ENCODE results near the gene ANKRD12. TPM values are rescaled to one million over a fixed set of nuclear protein-coding genes. Genes with fewer than 3 reads are reported as not detected.

The ANKRD12 gene
- total RNA-seq, 1 experiment from 2014 or later, result 30.7 TPM

DNA sequence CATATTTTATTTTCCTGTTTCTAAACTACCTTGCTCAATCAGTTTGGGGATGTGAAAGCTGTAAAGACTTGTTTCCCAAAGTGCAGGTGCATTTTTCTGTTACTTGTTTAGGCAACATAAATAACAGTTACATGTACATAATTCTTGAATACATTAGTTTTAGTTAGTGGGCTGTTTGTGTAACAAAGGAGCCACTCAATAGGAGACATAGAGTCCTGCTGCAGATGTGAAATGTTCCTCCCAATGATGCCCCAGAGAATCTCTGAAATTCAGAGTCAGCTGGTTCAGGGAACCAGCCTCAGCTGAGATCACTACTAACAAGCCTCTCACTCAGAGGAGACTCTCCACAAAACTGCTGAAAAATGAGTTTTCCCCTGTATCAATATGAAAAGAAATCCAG, 106.4 kb downstream of the ANKRD12 start:
- no peak overlapping the region for H3K4me3 ChIP-seq (ENCODE audit: low read depth in 2 of 2, low read length in 2 of 2)
- H3K4me1 ChIP-seq (ENCODE audit: control insufficient read depth, insufficient read depth, low read length), result no peaks in the 10 kb centered on the region
- no peaks in the 10 kb centered on the region for H3K9me3 ChIP-seq (ENCODE audit: control insufficient read depth, insufficient read depth, low read depth, low read length)
- H3K27me3 ChIP-seq (ENCODE audit: control insufficient read depth, insufficient read depth, low read length), result no peaks in the 10 kb centered on the region
- CTCF ChIA-PET, result no interaction called here
- no peaks in the 10 kb centered on the region; the same call in 1 of the 2 replicates for H3K36me3 ChIP-seq (ENCODE audit: control insufficient read depth, insufficient read depth, low read length)
- ATAC-seq, result no peak
- no peak for DNase-seq (ENCODE audit: low read depth, low spot score)
- TF ChIP-seq, protein P1, sequence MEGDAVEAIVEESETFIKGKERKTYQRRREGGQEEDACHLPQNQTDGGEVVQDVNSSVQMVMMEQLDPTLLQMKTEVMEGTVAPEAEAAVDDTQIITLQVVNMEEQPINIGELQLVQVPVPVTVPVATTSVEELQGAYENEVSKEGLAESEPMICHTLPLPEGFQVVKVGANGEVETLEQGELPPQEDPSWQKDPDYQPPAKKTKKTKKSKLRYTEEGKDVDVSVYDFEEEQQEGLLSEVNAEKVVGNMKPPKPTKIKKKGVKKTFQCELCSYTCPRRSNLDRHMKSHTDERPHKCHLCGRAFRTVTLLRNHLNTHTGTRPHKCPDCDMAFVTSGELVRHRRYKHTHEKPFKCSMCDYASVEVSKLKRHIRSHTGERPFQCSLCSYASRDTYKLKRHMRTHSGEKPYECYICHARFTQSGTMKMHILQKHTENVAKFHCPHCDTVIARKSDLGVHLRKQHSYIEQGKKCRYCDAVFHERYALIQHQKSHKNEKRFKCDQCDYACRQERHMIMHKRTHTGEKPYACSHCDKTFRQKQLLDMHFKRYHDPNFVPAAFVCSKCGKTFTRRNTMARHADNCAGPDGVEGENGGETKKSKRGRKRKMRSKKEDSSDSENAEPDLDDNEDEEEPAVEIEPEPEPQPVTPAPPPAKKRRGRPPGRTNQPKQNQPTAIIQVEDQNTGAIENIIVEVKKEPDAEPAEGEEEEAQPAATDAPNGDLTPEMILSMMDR (IDR thresholded peaks at IDR 0.05), result no peak
- TF ChIP-seq TCF7L2 (IDR thresholded peaks at IDR 0.05; ENCODE audit: low read depth, low read length) (no peak), POLR2AphosphoS5 (IDR thresholded peaks at IDR 0.05; ENCODE audit: low read depth, low read length) (no peak), SIN3A (IDR thresholded peaks at IDR 0.05; ENCODE audit: borderline replicate concordance, insufficient read depth, low read depth, low read length) (no peak)
- TF ChIP-seq, protein P2, sequence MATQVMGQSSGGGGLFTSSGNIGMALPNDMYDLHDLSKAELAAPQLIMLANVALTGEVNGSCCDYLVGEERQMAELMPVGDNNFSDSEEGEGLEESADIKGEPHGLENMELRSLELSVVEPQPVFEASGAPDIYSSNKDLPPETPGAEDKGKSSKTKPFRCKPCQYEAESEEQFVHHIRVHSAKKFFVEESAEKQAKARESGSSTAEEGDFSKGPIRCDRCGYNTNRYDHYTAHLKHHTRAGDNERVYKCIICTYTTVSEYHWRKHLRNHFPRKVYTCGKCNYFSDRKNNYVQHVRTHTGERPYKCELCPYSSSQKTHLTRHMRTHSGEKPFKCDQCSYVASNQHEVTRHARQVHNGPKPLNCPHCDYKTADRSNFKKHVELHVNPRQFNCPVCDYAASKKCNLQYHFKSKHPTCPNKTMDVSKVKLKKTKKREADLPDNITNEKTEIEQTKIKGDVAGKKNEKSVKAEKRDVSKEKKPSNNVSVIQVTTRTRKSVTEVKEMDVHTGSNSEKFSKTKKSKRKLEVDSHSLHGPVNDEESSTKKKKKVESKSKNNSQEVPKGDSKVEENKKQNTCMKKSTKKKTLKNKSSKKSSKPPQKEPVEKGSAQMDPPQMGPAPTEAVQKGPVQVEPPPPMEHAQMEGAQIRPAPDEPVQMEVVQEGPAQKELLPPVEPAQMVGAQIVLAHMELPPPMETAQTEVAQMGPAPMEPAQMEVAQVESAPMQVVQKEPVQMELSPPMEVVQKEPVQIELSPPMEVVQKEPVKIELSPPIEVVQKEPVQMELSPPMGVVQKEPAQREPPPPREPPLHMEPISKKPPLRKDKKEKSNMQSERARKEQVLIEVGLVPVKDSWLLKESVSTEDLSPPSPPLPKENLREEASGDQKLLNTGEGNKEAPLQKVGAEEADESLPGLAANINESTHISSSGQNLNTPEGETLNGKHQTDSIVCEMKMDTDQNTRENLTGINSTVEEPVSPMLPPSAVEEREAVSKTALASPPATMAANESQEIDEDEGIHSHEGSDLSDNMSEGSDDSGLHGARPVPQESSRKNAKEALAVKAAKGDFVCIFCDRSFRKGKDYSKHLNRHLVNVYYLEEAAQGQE (IDR thresholded peaks at IDR 0.05; ENCODE audit: insufficient read depth in 1 of 2, low read depth in 2 of 2, low read length in 1 of 2), result no peak
- intact Hi-C loops (cut with micrococcal nuclease; ENCODE audit: unreplicated experiment) (no loop called here), in situ Hi-C loops (cut with HindIII; ENCODE audit: low pct_unique_long_range_greater_than_20kb, low sequenced_read_pairs) (no loop called here)
- POLR2A ChIA-PET, result no interaction called here
- H3K27ac ChIP-seq (ENCODE audit: low read length), result no peak overlapping the region
- no TSS peak for BruUV-seq (replicated peaks)

DNA sequence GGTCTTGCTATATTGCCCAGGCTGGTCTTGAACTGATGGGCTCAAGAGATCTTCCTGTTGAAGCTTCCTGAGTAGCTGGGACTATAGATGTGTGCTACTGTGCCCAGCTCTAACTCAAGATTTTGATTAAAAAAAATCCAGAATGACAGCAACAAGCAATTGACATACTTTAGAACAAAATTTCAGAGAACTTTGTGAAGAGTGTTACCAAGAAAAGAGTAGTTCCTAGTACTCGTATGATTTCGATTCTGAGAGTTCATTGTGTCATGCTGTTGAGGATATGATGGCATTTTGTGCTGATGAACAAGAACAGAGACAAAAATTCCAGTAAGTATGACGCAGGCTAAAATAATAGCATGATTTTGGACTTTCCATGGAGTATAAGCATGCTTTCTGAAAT, 107.8 kb downstream of the ANKRD12 start:
- ChIA-PET CTCF (interaction anchor here (0.6 kb wide), 1 partner anchor 331 kb away, joined by 3 read pairs; no protein-coding TSS in a partner anchor), POLR2A (no interaction called here)
- no peak for TF ChIP-seq TCF7L2 (IDR thresholded peaks at IDR 0.05; ENCODE audit: low read depth, low read length)
- TF ChIP-seq, protein P1 (IDR thresholded peaks at IDR 0.05), result no peak
- TF ChIP-seq POLR2AphosphoS5 (IDR thresholded peaks at IDR 0.05; ENCODE audit: low read depth, low read length), result no peak
- TF ChIP-seq, protein P2 (IDR thresholded peaks at IDR 0.05; ENCODE audit: insufficient read depth in 1 of 2, low read depth in 2 of 2, low read length in 1 of 2), result no peak
- TF ChIP-seq SIN3A (IDR thresholded peaks at IDR 0.05; ENCODE audit: borderline replicate concordance, insufficient read depth, low read depth, low read length), result no peak
- BruUV-seq (replicated peaks), result no TSS peak
- Histone ChIP-seq H3K27ac (ENCODE audit: low read length) (no peak overlapping the region), H3K27me3 (ENCODE audit: control insufficient read depth, insufficient read depth, low read length) (no peaks in the 10 kb centered on the region), H3K36me3 (ENCODE audit: control insufficient read depth, insufficient read depth, low read length) (no peaks in the 10 kb centered on the region; the same call in 1 of the 2 replicates), H3K4me1 (ENCODE audit: control insufficient read depth, insufficient read depth, low read length) (no peaks in the 10 kb centered on the region), H3K9me3 (ENCODE audit: control insufficient read depth, insufficient read depth, low read depth, low read length) (no peaks in the 10 kb centered on the region), H3K4me3 (ENCODE audit: low read depth in 2 of 2, low read length in 2 of 2) (no peak overlapping the region)
- no peak for DNase-seq (ENCODE audit: low read depth, low spot score)
- in situ Hi-C loops (cut with HindIII; ENCODE audit: low pct_unique_long_range_greater_than_20kb, low sequenced_read_pairs) (no loop called here), intact Hi-C loops (cut with micrococcal nuclease; ENCODE audit: unreplicated experiment) (no loop called here)
- ATAC-seq, result no peak
